HEK293 (cell line): ENCODE data around the gene GXYLT1.

Experiments used
- CTCF ChIA-PET: fragments of 350-600 bp; formaldehyde crosslinking; extraction: SDS; loops from one replicate; lab custom pipeline; 2021; ENCODE audit warnings: antibody characterized with exemption; lab: Yijun Ruan, JAX
- POLR2A ChIA-PET: fragments of 300-600 bp; formaldehyde crosslinking; extraction: SDS; loops from one replicate; lab custom pipeline; 2020; ENCODE audit warnings: antibody characterized with exemption, inconsistent platforms; lab: Yijun Ruan, JAX
- H3K27ac ChIP-seq: fragments of 200-500 bp; sonication (Bioruptor generic); 2 replicates; pipeline ENCODE4 v1.5.1; 2014; ENCODE audit warnings: low read depth, low read length, control low read depth, inconsistent platforms; ENCODE audit errors: extremely low read depth
- H3K36me3 ChIP-seq, 2 experiments: fragments of 200-500 bp in 1 of 2; sonication (Bioruptor generic) in 1 of 2; 1 replicate in 1 of 2; 2 replicates in 1 of 2; pipeline ENCODE4 v1.5.1; 2014 to 2017; ENCODE audit warnings: inconsistent platforms in 2 of 2, low read length in 2 of 2; ENCODE audit not compliant: control insufficient read depth in 2 of 2, insufficient read depth in 1 of 2
- H3K4me1 ChIP-seq: fragments of 200-500 bp; sonication (Bioruptor generic); 2 replicates; pipeline ENCODE4 v1.5.1; 2014; ENCODE audit warnings: mild to moderate bottlenecking, low read length, inconsistent platforms; ENCODE audit not compliant: control insufficient read depth, insufficient read depth
- H3K4me3 ChIP-seq: 2 replicates; pipeline ENCODE4 v1.5.1; 2011; ENCODE audit warnings: low read depth, mild to moderate bottlenecking, control low read depth, low read length, moderate library complexity
- H3K9me3 ChIP-seq: fragments of 200-500 bp; sonication (Bioruptor generic); 2 replicates; pipeline ENCODE4 v1.5.1; 2014; ENCODE audit warnings: low read depth, low read length, inconsistent platforms; ENCODE audit not compliant: control insufficient read depth, insufficient read depth
- ELK4 ChIP-seq: IDR thresholded peaks from 2 replicates; pipeline ENCODE4 v1.6.1; 2011; ENCODE audit warnings: mild to moderate bottlenecking, low read depth, low read length, borderline replicate concordance
- FEZF1 ChIP-seq: fragments of 450-650 bp; formaldehyde crosslinking; IDR thresholded peaks from 2 replicates; pipeline ENCODE4 v1.5.1; 2016; ENCODE audit warnings: missing biosample characterization, missing genetic modification characterization
- GLIS2 ChIP-seq: fragments of 450-650 bp; formaldehyde crosslinking; IDR thresholded peaks from 2 replicates; pipeline ENCODE4 v1.5.1; 2016; ENCODE audit warnings: missing biosample characterization, missing genetic modification characterization
- KLF7 ChIP-seq: fragments of 450-650 bp; formaldehyde crosslinking; IDR thresholded peaks from 2 replicates; pipeline ENCODE4 v1.5.1; 2016; ENCODE audit warnings: missing biosample characterization, missing genetic modification characterization, borderline replicate concordance
- PRDM4 ChIP-seq: fragments of 450-650 bp; formaldehyde crosslinking; IDR thresholded peaks from 2 replicates; pipeline ENCODE4 v1.5.1; 2017; ENCODE audit warnings: missing biosample characterization, missing genetic modification characterization
- SALL2 ChIP-seq: fragments of 450-650 bp; formaldehyde crosslinking; IDR thresholded peaks from 2 replicates; pipeline ENCODE4 v1.5.0; 2017; ENCODE audit warnings: missing biosample characterization, mild to moderate bottlenecking, missing genetic modification characterization, borderline replicate concordance
- SP2 ChIP-seq: fragments of 450-650 bp; formaldehyde crosslinking; IDR thresholded peaks from 2 replicates; pipeline ENCODE4 v1.5.1; 2016; ENCODE audit warnings: missing biosample characterization, missing genetic modification characterization
- YY2 ChIP-seq: fragments of 450-650 bp; formaldehyde crosslinking; IDR thresholded peaks from 2 replicates; pipeline ENCODE4 v1.5.1; 2016; ENCODE audit warnings: missing biosample characterization, missing genetic modification characterization
- ZBTB11 ChIP-seq: fragments of 450-650 bp; formaldehyde crosslinking; conservative IDR thresholded peaks from 2 replicates; pipeline ENCODE4 v1.5.1; 2016; ENCODE audit warnings: low read depth, missing biosample characterization, missing genetic modification characterization
- ZBTB17 ChIP-seq: fragments of 450-650 bp; formaldehyde crosslinking; IDR thresholded peaks from 2 replicates; pipeline ENCODE4 v1.5.1; 2016; ENCODE audit warnings: missing biosample characterization, missing genetic modification characterization
- ZEB2 ChIP-seq: fragments of 450-650 bp; formaldehyde crosslinking; IDR thresholded peaks from 2 replicates; pipeline ENCODE4 v1.5.1; 2016; ENCODE audit warnings: missing biosample characterization, missing genetic modification characterization
- ZNF155 ChIP-seq: fragments of 450-650 bp; formaldehyde crosslinking; IDR thresholded peaks from 2 replicates; pipeline ENCODE4 v1.5.1; 2016; ENCODE audit warnings: missing biosample characterization, missing genetic modification characterization
- ZNF157 ChIP-seq: fragments of 450-650 bp; formaldehyde crosslinking; IDR thresholded peaks from 2 replicates; pipeline ENCODE4 v1.5.1; 2016; ENCODE audit warnings: missing biosample characterization, missing genetic modification characterization
- ZNF16 ChIP-seq: fragments of 450-650 bp; formaldehyde crosslinking; IDR thresholded peaks from 2 replicates; pipeline ENCODE4 v1.5.1; 2016; ENCODE audit warnings: low read depth, missing biosample characterization, missing genetic modification characterization
- ZNF174 ChIP-seq: fragments of 450-650 bp; formaldehyde crosslinking; IDR thresholded peaks from 2 replicates; pipeline ENCODE4 v1.5.0; 2017; ENCODE audit warnings: missing biosample characterization, mild to moderate bottlenecking, missing genetic modification characterization
- ZNF19 ChIP-seq: fragments of 450-650 bp; formaldehyde crosslinking; IDR thresholded peaks from 2 replicates; pipeline ENCODE4; 2016; ENCODE audit warnings: missing biosample characterization, missing genetic modification characterization, low read depth
- ZNF202 ChIP-seq: fragments of 450-650 bp; formaldehyde crosslinking; IDR thresholded peaks from 2 replicates; pipeline ENCODE4 v1.5.1; 2016; ENCODE audit warnings: missing biosample characterization, missing genetic modification characterization, borderline replicate concordance
- ZNF510 ChIP-seq: fragments of 450-650 bp; formaldehyde crosslinking; IDR thresholded peaks from 2 replicates; pipeline ENCODE4 v1.5.1; 2018; ENCODE audit warnings: mild to moderate bottlenecking, missing genetic modification characterization, missing biosample characterization; ENCODE audit not compliant: insufficient replicate concordance
- ZNF623 ChIP-seq: fragments of 450-650 bp; formaldehyde crosslinking; IDR thresholded peaks from 2 replicates; pipeline ENCODE4 v1.5.1; 2016; ENCODE audit warnings: missing biosample characterization, missing genetic modification characterization
- ZNF654 ChIP-seq: fragments of 450-650 bp; formaldehyde crosslinking; IDR thresholded peaks from 2 replicates; pipeline ENCODE4 v1.5.1; 2016; ENCODE audit warnings: low read depth, missing biosample characterization, missing genetic modification characterization
- ZNF660 ChIP-seq: fragments of 450-650 bp; IDR thresholded peaks from 2 replicates; pipeline ENCODE4 v1.5.1; 2018; ENCODE audit warnings: missing biosample characterization, mild to moderate bottlenecking, missing genetic modification characterization
- ZNF843 ChIP-seq: fragments of 450-650 bp; formaldehyde crosslinking; IDR thresholded peaks from 2 replicates; pipeline ENCODE4 v1.5.1; 2016; ENCODE audit warnings: missing biosample characterization, missing genetic modification characterization
- ZSCAN23 ChIP-seq: fragments of 450-650 bp; formaldehyde crosslinking; IDR thresholded peaks from 2 replicates; pipeline ENCODE4 v1.5.1; 2016; ENCODE audit warnings: missing biosample characterization, missing genetic modification characterization

GXYLT1 gene

GRCh38 chr12:42059127-42059526 lies 85.5 kb downstream of the GXYLT1 start:
- Histone ChIP-seq H3K4me1 (no peaks in the 10 kb centered on the region), H3K4me3 (no peak overlapping the region), H3K36me3 (no peaks in the 10 kb centered on the region), H3K27ac (no peak overlapping the region), H3K9me3 (no peaks in the 10 kb centered on the region)
- TF ChIP-seq GLIS2 (tag by site-specific recombination) (no peak), SALL2 (no peak), ZNF623 (tag by site-specific recombination) (no peak), ZNF157 (tag by site-specific recombination) (no peak), ZNF654 (tag by site-specific recombination) (no peak), FEZF1 (tag by site-specific recombination) (no peak), ZNF155 (tag by site-specific recombination) (no peak), ZNF174 (tag by site-specific recombination) (no peak), ZNF16 (no peak), ZBTB11 (no peak), ZNF660 (tag by site-specific recombination) (no peak), ZBTB17 (tag by site-specific recombination) (no peak), ZNF19 (tag by site-specific recombination) (no peak), ZSCAN23 (tag by site-specific recombination) (no peak)
- POLR2A ChIA-PET: interaction anchor here (0.7 kb wide), 1 partner anchor 249 kb away, joined by 3 read pairs; no protein-coding TSS in a partner anchor
- CTCF ChIA-PET: interaction anchor here (0.6 kb wide), 3 partner anchors 34 to 795 kb away, joined by 3 to 6 read pairs (median 3); no protein-coding TSS in a partner anchor

- Histone ChIP-seq H3K4me3 (no peak overlapping the region), H3K27ac (no peak overlapping the region), H3K4me1 (no peaks in the 10 kb centered on the region), H3K9me3 (no peaks in the 10 kb centered on the region), H3K36me3 (no peaks in the 10 kb centered on the region)
- CTCF ChIA-PET: interaction anchor here (0.7 to 1.0 kb wide), 2 partner anchors 32 to 140 kb away, joined by 4 read pairs; no protein-coding TSS in a partner anchor
- POLR2A ChIA-PET: no interaction called here
- TF ChIP-seq ELK4 (no peak), ZNF843 (no peak), ZNF202 (tag by site-specific recombination) (no peak), ZEB2 (tag by site-specific recombination) (no peak), SP2 (tag by site-specific recombination) (no peak), PRDM4 (tag by site-specific recombination) (no peak), YY2 (tag by site-specific recombination) (no peak), ZNF510 (tag by site-specific recombination) (no peak), KLF7 (no peak)
These were observed 88.5 kb downstream of the GXYLT1 start for GRCh38 chr12:42056130-42056529.
